B cell (primary cell): Measurements from ENCODE around the gene CKM.

Experiments
- CTCF ChIP-seq: fragments of 200-600 bp; IDR thresholded peaks from one replicate; pipeline ENCODE4 v1.8.0; 2022; ENCODE audit warnings: antibody characterized with exemption, mild to moderate bottlenecking
- EZH2 ChIP-seq: IDR thresholded peaks from 2 replicates; pipeline ENCODE4 v1.6.1; 2012; ENCODE audit warnings: borderline replicate concordance, low read depth, mild to moderate bottlenecking, moderate library complexity, low read length; ENCODE audit not compliant: insufficient read depth, poor library complexity, severe bottlenecking

- no peak for TF ChIP-seq CTCF
- no peak for TF ChIP-seq EZH2
These were observed 14.1 kb upstream of the CKM start for GRCh38 chr19:45336696-45337251.
